A673 (cell line): ENCODE results near the gene CRB2. TPM values are rescaled to one million over a fixed set of nuclear protein-coding genes. Genes with fewer than 3 reads are reported as not detected.

Source experiments
- BruUV-seq: library from RNA; stranded (reverse); fragments of 400-500 nt; replicated peaks from 2 replicates; lab custom pipeline; 2021; lab: Mats Ljungman, UMichigan
- CTCF ChIA-PET: fragments of 300-600 bp; sonication (Branson Sonifier 250); formaldehyde crosslinking; loops from one replicate; lab custom pipeline; 2022; ENCODE audit warnings: antibody characterized with exemption; lab: Charles Lee
- POLR2A ChIA-PET: fragments of 300-600 bp; sonication (Branson Sonifier 250); formaldehyde crosslinking; loops from one replicate; lab custom pipeline; 2022; ENCODE audit warnings: antibody characterized with exemption; ENCODE audit not compliant: low non-redundant PET; lab: Charles Lee
- DNase-seq: peaks from one replicate; pipeline ENCODE4 v3.0.0-alpha.2; 2015; ENCODE audit warnings: low spot score
- H3K27ac ChIP-seq: fragments of 200-600 bp; sonication (generic); 2 replicates; pipeline ENCODE4 v1.5.1; 2016; ENCODE audit warnings: mixed run types, low read depth, mild to moderate bottlenecking, mixed read lengths, antibody characterized with exemption, low read length; ENCODE audit not compliant: poor library complexity, severe bottlenecking
- H3K27me3 ChIP-seq: fragments of 200-600 bp; sonication (generic); replicated peaks from 2 replicates; pipeline ENCODE4 v1.6.1; 2017; ENCODE audit warnings: mixed run types, low read depth, mild to moderate bottlenecking, mixed read lengths, antibody characterized with exemption, low read length; ENCODE audit not compliant: insufficient read depth, poor library complexity
- H3K36me3 ChIP-seq: fragments of 200-600 bp; sonication (generic); 2 replicates; pipeline ENCODE4 v1.6.1; 2016; ENCODE audit warnings: mixed run types, mild to moderate bottlenecking, mixed read lengths, antibody characterized with exemption, low read length; ENCODE audit not compliant: insufficient read depth, poor library complexity, severe bottlenecking
- H3K4me1 ChIP-seq: fragments of 200-600 bp; sonication (generic); 2 replicates; pipeline ENCODE4 v1.6.1; 2017; ENCODE audit warnings: mixed run types, mild to moderate bottlenecking, mixed read lengths, antibody characterized with exemption, low read length; ENCODE audit not compliant: insufficient read depth, poor library complexity, severe bottlenecking
- H3K4me3 ChIP-seq: fragments of 200-600 bp; sonication (generic); 2 replicates; pipeline ENCODE4 v1.5.1; 2016; ENCODE audit warnings: low read depth, mixed run types, mild to moderate bottlenecking, mixed read lengths, low read length; ENCODE audit not compliant: poor library complexity, severe bottlenecking
- H3K9me3 ChIP-seq: fragments of 200-600 bp; sonication (generic); 2 replicates; pipeline ENCODE4 v1.6.1; 2016; ENCODE audit warnings: mixed run types, low read depth, mild to moderate bottlenecking, mixed read lengths, antibody characterized with exemption, low read length; ENCODE audit not compliant: poor library complexity, severe bottlenecking
- EZH2 ChIP-seq: fragments of 200-600 bp; sonication (generic); IDR thresholded peaks from 2 replicates; pipeline ENCODE4 v1.6.1; 2017; ENCODE audit warnings: borderline replicate concordance, low read depth, mild to moderate bottlenecking, mixed read lengths, antibody characterized with exemption, low read length; ENCODE audit not compliant: poor library complexity, severe bottlenecking
- intact Hi-C: fragments of 100-400 bp; cut with micrococcal nuclease; formaldehyde crosslinking; loops from one replicate; pipeline ENCODE4 v1.10.0; 2022; ENCODE audit not compliant: unreplicated experiment
- total RNA-seq: library from RNA; stranded (reverse); gene quantifications from 2 replicates; pipeline ENCODE4 v1.2.3, GENCODE V29; 2021
- TF ChIP-seq, protein P1 (sequence below): fragments of 300-800, 200-600 bp; sonication (generic); conservative IDR thresholded peaks from 2 replicates; pipeline ENCODE4 v1.5.1; 2017; ENCODE audit warnings: low read depth, mild to moderate bottlenecking, antibody characterized with exemption, low read length, moderate library complexity, mixed read lengths

The CRB2 gene
- total RNA-seq, 1 experiment from 2014 or later: 0.47 TPM

DNA sequence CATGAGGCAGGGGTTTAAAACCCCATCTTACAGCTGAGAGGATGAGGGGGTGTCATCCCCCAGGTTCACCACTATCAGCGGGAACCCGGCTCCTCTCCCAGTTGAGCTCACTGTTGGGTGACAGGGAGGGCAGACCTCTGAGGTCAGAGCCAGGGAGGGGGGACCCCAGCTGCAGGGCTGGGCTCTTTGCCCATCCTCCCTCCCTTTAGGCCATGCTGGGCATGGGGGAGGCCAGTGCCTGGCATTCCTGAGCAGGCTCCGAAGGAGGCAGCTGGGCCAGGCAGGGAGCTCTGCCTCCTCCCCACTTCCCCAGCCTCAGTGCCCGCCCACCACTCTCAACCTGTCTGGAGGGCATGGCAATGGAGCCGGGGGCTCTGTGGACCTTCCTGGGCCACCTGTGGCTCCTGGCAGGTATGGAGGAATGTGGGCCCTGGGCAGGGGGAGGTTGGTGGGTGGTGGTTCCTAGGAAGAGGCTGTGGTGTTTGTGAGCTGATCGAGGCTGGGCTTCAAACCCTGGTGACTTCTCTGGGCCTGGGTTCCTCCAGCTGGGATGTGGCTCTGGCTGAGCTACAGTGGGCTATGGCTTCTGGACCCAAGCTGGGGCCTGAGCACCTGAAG, 12.6 kb downstream of the CRB2 start:
- H3K36me3 ChIP-seq: no peaks in the 10 kb centered on the region
- DNase-seq: no peak
- POLR2A ChIA-PET: no interaction called here
- TF ChIP-seq, protein P1, sequence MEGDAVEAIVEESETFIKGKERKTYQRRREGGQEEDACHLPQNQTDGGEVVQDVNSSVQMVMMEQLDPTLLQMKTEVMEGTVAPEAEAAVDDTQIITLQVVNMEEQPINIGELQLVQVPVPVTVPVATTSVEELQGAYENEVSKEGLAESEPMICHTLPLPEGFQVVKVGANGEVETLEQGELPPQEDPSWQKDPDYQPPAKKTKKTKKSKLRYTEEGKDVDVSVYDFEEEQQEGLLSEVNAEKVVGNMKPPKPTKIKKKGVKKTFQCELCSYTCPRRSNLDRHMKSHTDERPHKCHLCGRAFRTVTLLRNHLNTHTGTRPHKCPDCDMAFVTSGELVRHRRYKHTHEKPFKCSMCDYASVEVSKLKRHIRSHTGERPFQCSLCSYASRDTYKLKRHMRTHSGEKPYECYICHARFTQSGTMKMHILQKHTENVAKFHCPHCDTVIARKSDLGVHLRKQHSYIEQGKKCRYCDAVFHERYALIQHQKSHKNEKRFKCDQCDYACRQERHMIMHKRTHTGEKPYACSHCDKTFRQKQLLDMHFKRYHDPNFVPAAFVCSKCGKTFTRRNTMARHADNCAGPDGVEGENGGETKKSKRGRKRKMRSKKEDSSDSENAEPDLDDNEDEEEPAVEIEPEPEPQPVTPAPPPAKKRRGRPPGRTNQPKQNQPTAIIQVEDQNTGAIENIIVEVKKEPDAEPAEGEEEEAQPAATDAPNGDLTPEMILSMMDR: no peak
- TF ChIP-seq EZH2: no peak
- H3K9me3 ChIP-seq: no peaks in the 10 kb centered on the region
- no peak overlapping the region for H3K27ac ChIP-seq
- intact Hi-C loops: no loop called here
- no peak overlapping the region for H3K4me3 ChIP-seq
- no peaks in the 10 kb centered on the region for H3K27me3 ChIP-seq
- no peaks in the 10 kb centered on the region for H3K4me1 ChIP-seq
- CTCF ChIA-PET: no interaction called here
- no TSS peak for BruUV-seq

DNA sequence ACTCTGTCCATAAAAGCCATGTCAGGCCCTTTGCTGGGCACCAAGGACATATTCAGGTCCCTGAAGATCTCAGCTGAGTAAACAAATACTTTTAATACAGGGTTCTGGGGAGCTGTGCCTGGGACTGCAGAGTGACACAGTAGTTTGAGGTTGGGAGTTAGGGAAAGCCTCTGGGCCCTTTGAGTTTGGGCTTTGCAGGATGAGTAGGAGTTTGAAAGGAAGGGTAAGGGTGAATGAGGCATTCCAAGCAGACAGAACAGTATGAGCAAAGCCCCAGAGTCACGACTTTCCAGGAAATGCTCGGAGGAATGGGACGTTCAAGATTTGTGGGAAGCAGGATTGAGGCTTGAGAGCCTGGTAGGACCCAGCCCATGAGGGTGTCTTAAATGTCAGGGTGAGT, 13.3 kb downstream of the CRB2 start:
- no peak for DNase-seq
- no TSS peak for BruUV-seq
- Histone ChIP-seq H3K27ac (no peak overlapping the region), H3K36me3 (no peaks in the 10 kb centered on the region), H3K27me3 (no peaks in the 10 kb centered on the region), H3K4me1 (no peaks in the 10 kb centered on the region), H3K9me3 (no peaks in the 10 kb centered on the region), H3K4me3 (no peak overlapping the region)
- intact Hi-C loops: no loop called here
- ChIA-PET POLR2A (no interaction called here), CTCF (no interaction called here)
- TF ChIP-seq, protein P1: no peak
- TF ChIP-seq EZH2: no peak

DNA sequence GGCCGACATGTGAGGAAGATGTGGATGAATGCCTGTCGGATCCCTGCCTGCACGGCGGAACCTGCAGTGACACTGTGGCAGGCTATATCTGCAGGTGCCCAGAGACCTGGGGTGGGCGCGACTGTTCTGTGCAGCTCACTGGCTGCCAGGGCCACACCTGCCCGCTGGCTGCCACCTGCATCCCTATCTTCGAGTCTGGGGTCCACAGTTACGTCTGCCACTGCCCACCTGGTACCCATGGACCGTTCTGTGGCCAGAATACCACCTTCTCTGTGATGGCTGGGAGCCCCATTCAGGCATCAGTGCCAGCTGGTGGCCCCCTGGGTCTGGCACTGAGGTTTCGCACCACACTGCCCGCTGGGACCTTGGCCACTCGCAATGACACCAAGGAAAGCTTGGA, 14.1 kb downstream of the CRB2 start:
- no TSS peak for BruUV-seq
- intact Hi-C loops: no loop called here
- CTCF ChIA-PET: interaction anchor here (0.6 kb wide), 1 partner anchor 548 kb away, joined by 3 read pairs; no protein-coding TSS in a partner anchor

More for the DNA sequence above, 14.1 kb downstream of the CRB2 start:
- no peak for DNase-seq
- no peak overlapping the region for H3K4me3 ChIP-seq
- no peak overlapping the region for H3K27ac ChIP-seq
- POLR2A ChIA-PET: no interaction called here
- no peaks in the 10 kb centered on the region for H3K27me3 ChIP-seq
- TF ChIP-seq, protein P1: no peak
- TF ChIP-seq EZH2: no peak
- H3K9me3 ChIP-seq: no peaks in the 10 kb centered on the region
- H3K36me3 ChIP-seq: no peaks in the 10 kb centered on the region
- no peaks in the 10 kb centered on the region for H3K4me1 ChIP-seq
